ENCODE data around the gene COL4A4.
"Not testable (repeated sequence)": the region's sequence is repeated elsewhere in the genome, so short reads cannot be mapped to it uniquely, and the experiment has no call there.

COL4A4 gene

GRCh38 chr2:227163998-227164762, at the start of gene COL4A4, which contains the start of gene COL4A3:
Gene COL4A4, minus strand, starts transcription at chr2:227164205. Its CDS starts 16,722 bp downstream, at chr2:227147483.
Gene COL4A3, plus strand, starts transcription at chr2:227164624. Its CDS starts 103 bp downstream, at chr2:227164727.
- no peak for DNase-seq

GRCh38 chr2:227207573-227207972, 43.6 kb upstream of the COL4A4 start:
- no peak for DNase-seq

- no peak for DNase-seq
Measured at GRCh38 chr2:227206406-227206805, 42.4 kb upstream of the COL4A4 start.

DNA sequence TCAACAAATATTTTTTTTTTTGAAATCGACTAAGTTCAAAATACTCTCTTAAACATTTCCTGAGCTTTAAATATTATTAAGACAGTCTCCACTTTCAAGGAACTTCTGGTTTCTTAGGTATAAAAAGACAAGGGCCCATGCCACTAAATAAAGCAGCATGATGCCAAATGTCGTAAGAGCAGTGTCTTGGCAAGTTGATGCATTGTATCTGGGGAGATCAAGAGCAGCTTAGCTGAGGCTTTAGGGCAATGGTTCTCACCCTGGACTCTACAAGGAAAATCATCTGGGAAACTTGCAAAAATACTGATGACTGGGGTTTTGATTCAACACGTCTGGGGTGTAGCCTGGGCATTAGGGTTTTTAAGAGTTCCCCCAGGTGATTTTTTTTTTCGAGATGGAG, 41.7 kb upstream of the COL4A4 start:
- no peak for DNase-seq

DNA sequence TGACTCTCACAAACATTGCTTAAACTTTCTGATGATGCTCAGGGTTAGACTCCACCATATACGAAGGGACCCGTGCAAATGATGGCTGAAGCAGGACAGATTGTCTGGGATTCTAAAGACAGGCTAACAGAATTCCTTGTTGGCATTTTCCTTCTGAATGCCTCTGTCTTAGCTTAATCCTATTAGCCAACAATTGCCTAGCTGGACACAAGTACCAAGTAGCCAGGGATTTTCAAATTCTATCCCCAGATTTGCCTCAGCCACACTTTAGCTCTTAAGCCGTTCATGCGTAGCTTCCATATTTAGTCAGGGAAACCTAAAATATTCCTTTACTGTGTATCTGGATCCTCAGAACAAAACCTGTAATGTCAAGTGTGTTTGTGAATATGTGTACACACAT, 40.4 kb upstream of the COL4A4 start:
- DNase-seq: no peak

DNA sequence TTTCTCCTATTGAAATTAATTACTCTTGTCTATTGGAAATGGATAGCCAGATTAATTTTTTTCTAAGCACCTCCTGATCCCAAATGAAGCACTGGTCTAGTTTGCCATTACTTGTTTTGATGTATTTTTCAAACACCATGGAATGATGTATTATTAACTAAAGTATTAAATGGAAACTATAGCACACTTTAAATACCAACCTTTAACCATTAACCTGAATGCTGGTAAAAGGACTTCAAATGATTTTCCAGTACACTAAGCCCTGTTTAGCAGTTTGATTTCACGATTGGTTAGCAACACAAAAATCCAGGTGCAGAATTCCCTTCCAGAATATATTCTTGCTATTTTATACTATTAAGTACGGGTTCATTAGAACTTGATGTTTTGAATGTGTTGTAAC, 37.8 kb upstream of the COL4A4 start:
- DNase-seq: no peak

- DNase-seq: no peak
Measured at GRCh38 chr2:227198866-227199265, 34.9 kb upstream of the COL4A4 start.

DNA sequence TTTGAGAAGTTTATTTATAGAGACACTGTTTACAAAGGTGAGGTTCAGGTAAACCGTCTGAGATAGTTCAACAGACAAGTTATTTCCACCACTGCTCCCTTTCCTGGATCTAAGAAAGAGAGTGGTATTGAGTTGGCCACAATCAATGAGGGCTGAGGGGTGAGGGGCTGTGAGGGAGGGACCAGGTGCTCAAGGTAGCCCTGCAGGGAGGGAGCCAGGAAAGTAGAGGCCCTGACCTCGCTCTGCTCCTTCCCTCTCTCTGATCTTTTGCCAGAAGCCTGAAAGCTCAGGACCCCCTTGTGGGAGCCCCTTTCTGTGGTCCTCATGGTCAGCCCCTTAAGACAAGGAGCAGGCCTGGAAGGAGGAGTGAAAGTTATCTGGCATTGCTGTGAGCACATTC, 30.2 kb upstream of the COL4A4 start:
- DNase-seq: no peak

DNA sequence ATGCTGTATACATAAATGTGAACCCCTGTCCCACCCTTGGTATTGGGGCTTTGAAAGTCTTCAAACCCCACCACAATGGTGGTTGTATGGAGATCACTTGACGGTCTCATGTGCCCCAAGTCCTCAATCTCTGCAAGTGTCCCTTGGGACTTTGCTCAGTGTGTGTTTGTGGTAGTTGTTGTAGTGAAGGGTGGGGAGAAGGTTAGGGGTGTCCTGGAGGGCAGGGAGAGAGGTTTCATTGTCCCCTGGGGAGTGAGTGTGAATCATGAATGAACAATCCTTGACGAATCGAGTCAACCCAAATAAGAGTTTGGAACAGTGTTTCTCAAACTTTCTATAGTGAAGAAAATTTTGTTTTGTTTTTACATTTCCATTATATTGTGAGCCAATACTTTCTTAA, 28.5 kb upstream of the COL4A4 start:
- DNase-seq: no peak

- DNase-seq: no peak
Measured at GRCh38 chr2:227191367-227191766, 27.4 kb upstream of the COL4A4 start.

GRCh38 chr2:227188292-227188691, 24.3 kb upstream of the COL4A4 start:
- no peak for DNase-seq

GRCh38 chr2:227186751-227187150, 22.7 kb upstream of the COL4A4 start:
- no peak for DNase-seq

GRCh38 chr2:227185615-227186232, 21.7 kb upstream of the COL4A4 start:
- no peak for DNase-seq

DNA sequence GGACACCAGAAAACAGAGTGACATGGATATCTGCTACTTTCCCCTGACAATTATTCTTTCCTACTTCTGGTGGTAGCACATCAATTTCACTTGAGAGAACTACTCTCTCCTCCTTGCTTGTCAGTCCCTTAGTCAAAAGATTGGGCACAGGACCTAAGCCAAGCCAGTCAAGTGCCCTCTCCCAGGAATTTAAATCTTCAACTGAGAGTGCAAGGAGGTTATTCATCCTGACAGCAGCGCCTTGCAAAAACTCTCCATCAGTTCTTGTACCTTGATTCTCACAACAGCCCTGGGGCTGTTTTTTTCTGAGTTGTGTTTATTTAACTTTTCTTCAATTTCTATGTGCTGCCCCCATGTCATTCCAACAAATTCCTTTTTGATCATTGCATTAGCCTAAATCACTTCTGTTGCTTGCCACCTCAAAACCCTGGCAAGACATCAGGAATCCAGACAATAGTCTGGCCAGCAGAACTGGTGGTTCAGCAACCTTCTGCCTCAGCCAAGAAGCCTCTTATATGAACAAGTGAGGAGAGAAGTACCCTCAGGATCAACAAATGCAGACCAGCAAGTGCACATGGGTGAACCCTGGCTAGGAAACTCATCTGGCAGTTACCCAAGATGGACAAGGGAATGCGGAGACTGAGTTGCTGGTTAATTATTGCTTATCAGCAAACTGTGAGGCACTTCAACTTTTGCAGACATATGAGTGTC, 19.8 kb upstream of the COL4A4 start:
- no peak for DNase-seq

GRCh38 chr2:227182765-227183164, 18.8 kb upstream of the COL4A4 start:
- no peak for DNase-seq

DNA sequence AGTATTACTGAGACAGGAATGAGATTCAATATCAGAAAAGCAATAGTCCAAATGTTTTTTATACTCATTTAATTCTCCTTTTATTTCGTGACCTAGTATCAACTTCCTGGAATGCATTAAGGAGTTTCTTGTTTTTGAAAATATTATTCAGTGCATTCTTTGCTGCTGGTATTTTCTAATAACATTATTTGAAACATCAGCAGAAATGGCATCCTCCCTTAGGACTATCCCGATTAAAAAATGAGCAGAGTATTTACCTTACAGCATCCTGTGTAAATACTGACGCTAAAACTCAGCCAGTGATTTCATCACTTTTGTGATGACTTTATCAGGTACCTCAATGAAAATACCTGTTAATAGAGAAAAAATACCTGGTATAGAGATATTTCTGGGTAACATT, 16.8 kb upstream of the COL4A4 start:
- no peak for DNase-seq

GRCh38 chr2:227179988-227180685, 16.1 kb upstream of the COL4A4 start:
- DNase-seq: no peak

GRCh38 chr2:227177592-227178336, 13.8 kb upstream of the COL4A4 start:
- DNase-seq: no peak

GRCh38 chr2:227171779-227172178, 7.8 kb upstream of the COL4A4 start:
- DNase-seq: not testable (repeated sequence)

DNA sequence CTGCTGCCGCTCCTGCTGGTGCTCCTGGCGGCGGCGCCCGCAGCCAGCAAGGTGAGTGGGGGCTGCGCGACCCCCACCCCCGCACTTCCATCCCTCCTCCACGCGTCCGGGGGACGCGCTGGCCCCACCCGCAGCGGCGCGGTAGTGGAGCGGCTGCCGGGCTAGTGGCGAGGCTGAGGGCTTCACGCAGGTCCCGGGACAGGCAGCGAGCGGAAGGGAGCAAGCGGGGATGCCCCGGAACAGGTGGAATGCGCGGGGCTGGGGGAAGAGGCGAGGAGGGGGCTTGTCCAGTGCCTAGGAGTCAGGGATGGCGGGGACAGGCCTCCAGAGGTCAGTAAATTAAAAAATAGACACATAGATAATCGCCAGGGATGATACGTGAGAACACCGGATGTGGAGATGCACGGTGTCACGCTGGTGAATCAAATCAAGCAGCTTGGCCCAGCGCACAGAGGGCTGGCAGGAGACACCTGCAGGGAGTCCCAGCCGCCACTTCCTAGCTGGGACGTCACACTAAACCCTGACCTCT, 822 bp upstream of the COL4A4 start:
- DNase-seq: no peak

DNA sequence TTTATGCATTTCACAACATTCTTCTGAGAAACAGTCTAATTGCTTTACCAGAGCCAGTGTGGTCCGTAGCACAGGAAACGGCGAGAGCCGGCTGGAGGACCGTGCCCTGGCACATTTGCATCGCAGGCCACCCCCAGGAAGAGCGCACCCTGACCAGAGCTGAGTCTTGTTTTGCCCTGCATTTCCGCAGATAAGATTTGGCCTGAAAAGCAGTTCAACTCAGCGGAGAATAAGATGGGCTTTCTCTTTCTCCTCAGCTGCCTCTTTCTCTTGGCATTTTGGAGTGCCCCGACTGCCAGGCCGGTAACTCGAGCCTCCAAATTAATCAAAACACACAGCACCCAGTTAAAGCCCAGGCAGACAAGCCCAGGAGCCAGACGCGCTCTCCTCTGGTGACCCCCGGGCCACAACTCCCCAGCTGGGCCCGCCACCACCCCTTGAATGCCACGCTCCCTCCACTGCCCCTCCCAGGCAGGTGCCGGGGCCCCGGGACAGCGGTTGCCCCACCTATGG, 464 bp downstream of the COL4A4 start:
- no peak for DNase-seq

GRCh38 chr2:227161947-227162346, 2.1 kb downstream of the COL4A4 start:
- DNase-seq: no peak
